Spleen (tissue), 11 donors: ENCODE data around the gene IGFBP7. TPM values are rescaled to one million over a fixed set of nuclear protein-coding genes. Genes with fewer than 3 reads are reported as not detected.
A peak's percentile ranks its signal among the peaks of the same experiment; 100 is the strongest.
"Not testable (repeated sequence)": the region's sequence is repeated elsewhere in the genome, so short reads cannot be mapped to it uniquely, and the experiment has no call there.

ENCODE experiments used
- DNase-seq: peaks from one replicate; pipeline ENCODE4 v3.0.0-alpha.2; 2020
- H3K27ac ChIP-seq, 8 donors: fragments of 200-600 bp; sonication (generic) in 7 of 8; 1 replicate in 4 of 8; 2 replicates in 4 of 8; pipeline versions ENCODE4 v1.5.0 to v1.8.0; 2016 to 2021; ENCODE audit warnings: inconsistent platforms in 4 of 8, mild to moderate bottlenecking in 4 of 8, moderate library complexity in 1 of 8
- H3K27me3 ChIP-seq, 7 donors: fragments of 200-600 bp; sonication (generic) in 6 of 7; replicated peaks in 1 of 7; 1 replicate in 4 of 7; 2 replicates in 3 of 7; pipeline versions ENCODE4 v1.5.0 to v1.8.0; 2016 to 2021; ENCODE audit warnings: inconsistent platforms in 3 of 7, mild to moderate bottlenecking in 1 of 7
- H3K36me3 ChIP-seq, 6 donors: fragments of 200-600 bp; sonication (generic) in 5 of 6; 1 replicate in 4 of 6; 2 replicates in 2 of 6; pipeline versions ENCODE4 v1.5.0 to v1.8.0; 2016 to 2021; ENCODE audit warnings: inconsistent platforms in 2 of 6
- H3K4me1 ChIP-seq, 6 donors: fragments of 200-600 bp; sonication (generic) in 5 of 6; 1 replicate in 3 of 6; 2 replicates in 3 of 6; pipeline versions ENCODE4 v1.5.0 to v1.8.0; 2016 to 2021; ENCODE audit warnings: inconsistent platforms in 3 of 6
- H3K4me3 ChIP-seq, 8 donors: fragments of 200-600 bp; sonication (generic) in 7 of 8; 1 replicate in 4 of 8; 2 replicates in 4 of 8; pipeline versions ENCODE4 v1.5.0 to v1.8.0; 2016 to 2021; ENCODE audit warnings: inconsistent platforms in 4 of 8, mild to moderate bottlenecking in 4 of 8, moderate library complexity in 2 of 8
- H3K9me3 ChIP-seq, 8 donors: fragments of 200-600 bp; sonication (generic) in 7 of 8; 1 replicate in 4 of 8; 2 replicates in 4 of 8; pipeline versions ENCODE4 v1.5.0 to v1.8.0; 2016 to 2021; ENCODE audit warnings: inconsistent platforms in 4 of 8
- CTCF ChIP-seq, 11 experiments: fragments of 200-600 bp in 7 of 11; fragments of 450-650 bp in 4 of 11; sonication (generic) in 4 of 11; IDR thresholded peaks in 8 of 11; conservative IDR thresholded peaks in 3 of 11; 1 replicate in 7 of 11; 2 replicates in 4 of 11; pipeline versions ENCODE4 v1.4.0 to v1.8.0; 2016 to 2021; ENCODE audit warnings: antibody characterized with exemption in 11 of 11, inconsistent platforms in 4 of 11, mild to moderate bottlenecking in 1 of 11
- POLR2A ChIP-seq, 3 donors: fragments of 450-650 bp; IDR thresholded peaks; one replicate each; pipeline ENCODE4 v1.5.1; 2017; ENCODE audit warnings: antibody characterized with exemption in 3 of 3, mild to moderate bottlenecking in 1 of 3
- POLR2AphosphoS5 ChIP-seq, 3 donors: sonication (generic); formaldehyde crosslinking; IDR thresholded peaks; one replicate each; pipeline ENCODE4 v1.5.1; 2017; ENCODE audit warnings: antibody characterized with exemption in 3 of 3
- WGBS, 5 donors: extraction: QIAGEN DNeasy Blood & Tissue Kit in 3 of 5; methylation state at CpG; one replicate each; pipeline versions ENCODE4 v1.1.5 to v1.1.7; 2013 to 2018; 5-methylcytosine and 5-hydroxymethylcytosine counted together
- intact Hi-C: fragments of 100-400 bp; cut with DNase I; formaldehyde crosslinking; loops from one replicate; pipeline ENCODE4 v1.15.0; 2023; ENCODE audit warnings: low total_unique reads
- polyA plus RNA-seq, 3 donors: library from polyadenylated mRNA; stranded (reverse); fragments of 200-250 nt; gene quantifications; one replicate each; pipeline ENCODE4 v1.2.1, GENCODE V29; 2013
- total RNA-seq, 7 donors: library from RNA; depleted of rRNA in 3 of 7; stranded (reverse); fragments of >200 nt in 3 of 7; fragmentation: NEBNext Ultra II Directional in 4 of 7; extraction: Animal tissue kit (Norgen Biotek cat#: 25700) in 4 of 7; gene quantifications; one replicate each; pipeline versions ENCODE4 v1.1.0 to v1.2.1, GENCODE V29; 2016 to 2021
- donor health status: healthy with polysubstance abuse.
- donor health status: DM: no; HTN: no; CAD: no; lungs with moderate emphysema.
- donor health status: DM: no; HTN: no; CAD: no.
- donor health status: Bipolar disorder and iron deficiency.
- donor health status: healthy.
- donor health status: DM: no; HTN: no; CAD: no.
- donor health status: DM: yes; HTN: yes; CAD: no.

IGFBP7 gene
- total and polyA plus RNA-seq, 10 donors, result 127 to 947 (median 578) TPM

GRCh38 chr4:57064811-57065711 lies 45.1 kb downstream of the IGFBP7 start:
- H3K4me3 ChIP-seq, result no peak overlapping the region
- 60 to 78% (median 73%) methylated on average over 20 of the region's 20 CpGs for WGBS, 5 donors
- DNase-seq, result no peak
- H3K36me3 ChIP-seq, result peaks cover 0 to 8% (median 0%) of the 10 kb centered on the region in 6 donors
- intact Hi-C loops, result no loop called here
- no peaks in the 10 kb centered on the region for H3K27me3 ChIP-seq
- TF ChIP-seq POLR2A (IDR thresholded peaks at IDR 0.05) (no peak), CTCF (IDR thresholded peaks at IDR 0.05 in 8 of 11, conservative IDR thresholded peaks at IDR 0.05 in 3 of 11) (no peak), POLR2AphosphoS5 (IDR thresholded peaks at IDR 0.05) (no peak)
- H3K9me3 ChIP-seq, result no peaks in the 10 kb centered on the region
- H3K27ac ChIP-seq, result peak overlapping the region in 7 of 8 donors; percentile 29 to 75 (median 59)
- H3K4me1 ChIP-seq, result peaks cover 3 to 67% (median 27%) of the 10 kb centered on the region in 6 donors

GRCh38 chr4:57064120-57064519 lies 46.1 kb downstream of the IGFBP7 start:
- Histone ChIP-seq H3K4me1 (peaks cover 3 to 61% (median 24%) of the 10 kb centered on the region in 6 donors), H3K4me3 (no peak overlapping the region), H3K27ac (peak overlapping the region in 4 of 8 donors; percentile 45 to 75 (median 53)), H3K27me3 (no peaks in the 10 kb centered on the region), H3K9me3 (no peaks in the 10 kb centered on the region), H3K36me3 (peaks cover 0 to 8% (median 0%) of the 10 kb centered on the region in 6 donors)
- TF ChIP-seq POLR2A (IDR thresholded peaks at IDR 0.05), result no peak
- no peak for TF ChIP-seq CTCF (IDR thresholded peaks at IDR 0.05 in 8 of 11, conservative IDR thresholded peaks at IDR 0.05 in 3 of 11)
- TF ChIP-seq POLR2AphosphoS5 (IDR thresholded peaks at IDR 0.05), result no peak
- intact Hi-C loops, result no loop called here
- WGBS, 5 donors, result 62 to 80% (median 70%) methylated on average over 2 of the region's 2 CpGs
- DNase-seq, result no peak

- TF ChIP-seq POLR2A (IDR thresholded peaks at IDR 0.05), result no peak
- no peak for TF ChIP-seq CTCF (IDR thresholded peaks at IDR 0.05 in 8 of 11, conservative IDR thresholded peaks at IDR 0.05 in 3 of 11)
- peak overlapping the region in 5 of 8 donors; percentile 5 to 47 (median 37) for H3K27ac ChIP-seq
- DNase-seq, result no peak
- no peaks in the 10 kb centered on the region for H3K27me3 ChIP-seq
- intact Hi-C loops, result no loop called here
- H3K36me3 ChIP-seq, result peaks cover 0 to 8% (median 0%) of the 10 kb centered on the region in 6 donors
- H3K4me3 ChIP-seq, result no peak overlapping the region
- H3K4me1 ChIP-seq, result peaks cover 3 to 61% (median 23%) of the 10 kb centered on the region in 6 donors
- 86 to 100% (median 93%) methylated on average over 1 of the region's 1 CpG for WGBS, 5 donors
- H3K9me3 ChIP-seq, result no peaks in the 10 kb centered on the region
These were observed 46.7 kb downstream of the IGFBP7 start for GRCh38 chr4:57063518-57063917.

GRCh38 chr4:57061395-57061794 lies 48.8 kb downstream of the IGFBP7 start:
- no peaks in the 10 kb centered on the region for H3K9me3 ChIP-seq
- intact Hi-C loops, result no loop called here
- H3K4me3 ChIP-seq, result no peak overlapping the region
- H3K27me3 ChIP-seq, result no peaks in the 10 kb centered on the region
- no peak for DNase-seq
- WGBS, 5 donors, result 57 to 78% (median 68%) methylated on average over 5 of the region's 5 CpGs
- peaks cover 0 to 8% (median 0%) of the 10 kb centered on the region in 6 donors for H3K36me3 ChIP-seq
- no peak for TF ChIP-seq CTCF (IDR thresholded peaks at IDR 0.05 in 8 of 11, conservative IDR thresholded peaks at IDR 0.05 in 3 of 11)
- no peak for TF ChIP-seq POLR2A (IDR thresholded peaks at IDR 0.05)
- no peak for TF ChIP-seq POLR2AphosphoS5 (IDR thresholded peaks at IDR 0.05)
- H3K27ac ChIP-seq, result peak overlapping the region in 5 of 8 donors; percentile 12 to 37 (median 21)
- H3K4me1 ChIP-seq, result peaks cover 3 to 59% (median 28%) of the 10 kb centered on the region in 6 donors

GRCh38 chr4:57060717-57061067 lies 49.5 kb downstream of the IGFBP7 start:
- H3K4me3 ChIP-seq, H3K36me3 ChIP-seq, H3K27me3 ChIP-seq, intact Hi-C loops, DNase-seq, H3K9me3 ChIP-seq: not testable (repeated sequence)
- Histone ChIP-seq H3K4me1 (peaks cover 3 to 56% (median 25%) of the 10 kb centered on the region in 6 donors), H3K27ac (peak overlapping the region in 4 of 8 donors; percentile 10 to 43 (median 24))
- 72 to 85% (median 73%) methylated on average over 6 of the region's 6 CpGs for WGBS, 5 donors
